Measurements from ENCODE around the gene OR52I1. TPM values are rescaled to one million over a fixed set of nuclear protein-coding genes. Genes with fewer than 3 reads are reported as not detected.

Gene OR52I1
- total RNA-seq, 1 experiment from 2014 or later: not detected

- Mint-ChIP-seq H3K36me3 (ENCODE audit: insufficient read depth, unreplicated experiment) (no peaks in the 10 kb centered on the region), H3K27me3 (ENCODE audit: unreplicated experiment) (peaks cover 53% of the 10 kb centered on the region), H3K9me3 (ENCODE audit: low read depth, unreplicated experiment) (no peaks in the 10 kb centered on the region), H3K4me3 (ENCODE audit: low read depth, unreplicated experiment) (no peak overlapping the region), H3K27ac (ENCODE audit: unreplicated experiment) (no peak overlapping the region), H3K4me1 (ENCODE audit: low read depth, unreplicated experiment) (no peaks in the 10 kb centered on the region)
- no TSS peak for BruUV-seq (replicated peaks)
- intact Hi-C loops (cut with micrococcal nuclease; ENCODE audit: unreplicated experiment): no loop called here
- TF ChIP-seq CTCF (IDR thresholded peaks at IDR 0.05; ENCODE audit: unreplicated experiment): no peak
- no peak for DNase-seq
- CTCF ChIA-PET: no interaction called here
Measured at GRCh38 chr11:4580124-4580523, 13.7 kb upstream of the OR52I1 start.

- DNase-seq: no peak
- Mint-ChIP-seq H3K27ac (ENCODE audit: unreplicated experiment) (no peak within 1 kb of the TSS), H3K4me3 (ENCODE audit: low read depth, unreplicated experiment) (no peak within 1 kb of the TSS), H3K4me1 (ENCODE audit: low read depth, unreplicated experiment) (no peaks in the 10 kb centered on the region), H3K9me3 (ENCODE audit: low read depth, unreplicated experiment) (no peaks in the 10 kb centered on the region), H3K27me3 (ENCODE audit: unreplicated experiment) (peaks cover 49% of the 10 kb centered on the region), H3K36me3 (ENCODE audit: insufficient read depth, unreplicated experiment) (no peaks in the 10 kb centered on the region)
- CTCF ChIA-PET: no interaction called here
- no TSS peak for BruUV-seq (replicated peaks)
- intact Hi-C loops (cut with micrococcal nuclease; ENCODE audit: unreplicated experiment): no loop called here
- TF ChIP-seq CTCF (IDR thresholded peaks at IDR 0.05; ENCODE audit: unreplicated experiment): no peak
Measured at GRCh38 chr11:4581443-4581842, 12.4 kb upstream of the OR52I1 start, which contains the start of gene OR52I2. Gene OR52I2, plus strand, starts transcription at chr11:4581743.

- Mint-ChIP-seq H3K36me3 (ENCODE audit: insufficient read depth, unreplicated experiment) (no peaks in the 10 kb centered on the region), H3K4me1 (ENCODE audit: low read depth, unreplicated experiment) (no peaks in the 10 kb centered on the region), H3K27ac (ENCODE audit: unreplicated experiment) (no peak overlapping the region), H3K9me3 (ENCODE audit: low read depth, unreplicated experiment) (no peaks in the 10 kb centered on the region), H3K27me3 (ENCODE audit: unreplicated experiment) (peaks cover 42% of the 10 kb centered on the region), H3K4me3 (ENCODE audit: low read depth, unreplicated experiment) (no peak overlapping the region)
- CTCF ChIA-PET: no interaction called here
- intact Hi-C loops (cut with micrococcal nuclease; ENCODE audit: unreplicated experiment): no loop called here
- no peak for DNase-seq
- no TSS peak for BruUV-seq (replicated peaks)
- no peak for TF ChIP-seq CTCF (IDR thresholded peaks at IDR 0.05; ENCODE audit: unreplicated experiment)
Measured at GRCh38 chr11:4589017-4589416, 4.8 kb upstream of the OR52I1 start.

GRCh38 chr11:4605057-4605456, 11.2 kb downstream of the OR52I1 start:
- CTCF ChIA-PET: no interaction called here
- no TSS peak for BruUV-seq (replicated peaks)
- Mint-ChIP-seq H3K27ac (ENCODE audit: unreplicated experiment) (no peak overlapping the region), H3K4me1 (ENCODE audit: low read depth, unreplicated experiment) (peaks cover 19% of the 10 kb centered on the region), H3K9me3 (ENCODE audit: low read depth, unreplicated experiment) (no peaks in the 10 kb centered on the region), H3K27me3 (ENCODE audit: unreplicated experiment) (no peaks in the 10 kb centered on the region), H3K4me3 (ENCODE audit: low read depth, unreplicated experiment) (no peak overlapping the region), H3K36me3 (ENCODE audit: insufficient read depth, unreplicated experiment) (peaks cover 19% of the 10 kb centered on the region)
- no peak for DNase-seq
- intact Hi-C loops (cut with micrococcal nuclease; ENCODE audit: unreplicated experiment): loop anchor here (5.0 kb wide), 2 partner anchors 113 to 418 kb away; no protein-coding TSS in a partner anchor
- TF ChIP-seq CTCF (IDR thresholded peaks at IDR 0.05; ENCODE audit: unreplicated experiment): no peak

Data from Calu3 (cell line).